Measurements from ENCODE around the gene PPP2R3A. TPM values are rescaled to one million over a fixed set of nuclear protein-coding genes. Genes with fewer than 3 reads are reported as not detected.
A peak's percentile ranks its signal among the peaks of the same experiment; 100 is the strongest.

The PPP2R3A gene
- total RNA-seq, 1 donor from 2014 or later, result 14.8 TPM

DNA sequence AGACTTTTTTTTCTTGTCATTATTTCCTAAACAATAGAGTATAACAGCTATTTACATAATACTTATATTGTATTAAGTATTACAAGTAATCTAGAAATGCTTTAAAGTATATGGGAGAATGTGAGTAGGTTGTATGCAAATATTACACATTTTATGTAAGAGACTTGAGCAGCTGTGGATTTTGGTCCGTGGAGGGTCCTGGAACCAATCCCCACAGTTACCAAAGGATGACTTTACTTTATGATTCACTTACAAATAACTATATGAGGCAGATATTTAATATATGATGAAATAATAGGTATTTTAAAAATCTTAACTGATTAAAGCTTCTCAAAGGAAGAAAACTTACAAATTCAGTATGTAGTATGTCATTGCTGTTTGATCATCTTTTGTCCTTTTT lies 56.3 kb downstream of the PPP2R3A start:
- DNase-seq (ENCODE audit: low spot score), result no peak
- Mint-ChIP-seq H3K36me3 (ENCODE audit: low read depth) (peaks cover 1% of the 10 kb centered on the region), H3K27me3 (ENCODE audit: low read depth) (no peaks in the 10 kb centered on the region), H3K27ac (ENCODE audit: unreplicated experiment) (no peak overlapping the region), H3K4me1 (ENCODE audit: low read depth) (peaks cover 48% of the 10 kb centered on the region), H3K4me3 (ENCODE audit: unreplicated experiment) (no peak overlapping the region), H3K9me3 (ENCODE audit: low read depth) (peaks cover 6% of the 10 kb centered on the region)
- TF ChIP-seq, protein P1, sequence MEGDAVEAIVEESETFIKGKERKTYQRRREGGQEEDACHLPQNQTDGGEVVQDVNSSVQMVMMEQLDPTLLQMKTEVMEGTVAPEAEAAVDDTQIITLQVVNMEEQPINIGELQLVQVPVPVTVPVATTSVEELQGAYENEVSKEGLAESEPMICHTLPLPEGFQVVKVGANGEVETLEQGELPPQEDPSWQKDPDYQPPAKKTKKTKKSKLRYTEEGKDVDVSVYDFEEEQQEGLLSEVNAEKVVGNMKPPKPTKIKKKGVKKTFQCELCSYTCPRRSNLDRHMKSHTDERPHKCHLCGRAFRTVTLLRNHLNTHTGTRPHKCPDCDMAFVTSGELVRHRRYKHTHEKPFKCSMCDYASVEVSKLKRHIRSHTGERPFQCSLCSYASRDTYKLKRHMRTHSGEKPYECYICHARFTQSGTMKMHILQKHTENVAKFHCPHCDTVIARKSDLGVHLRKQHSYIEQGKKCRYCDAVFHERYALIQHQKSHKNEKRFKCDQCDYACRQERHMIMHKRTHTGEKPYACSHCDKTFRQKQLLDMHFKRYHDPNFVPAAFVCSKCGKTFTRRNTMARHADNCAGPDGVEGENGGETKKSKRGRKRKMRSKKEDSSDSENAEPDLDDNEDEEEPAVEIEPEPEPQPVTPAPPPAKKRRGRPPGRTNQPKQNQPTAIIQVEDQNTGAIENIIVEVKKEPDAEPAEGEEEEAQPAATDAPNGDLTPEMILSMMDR (IDR thresholded peaks at IDR 0.05), result no peak

DNA sequence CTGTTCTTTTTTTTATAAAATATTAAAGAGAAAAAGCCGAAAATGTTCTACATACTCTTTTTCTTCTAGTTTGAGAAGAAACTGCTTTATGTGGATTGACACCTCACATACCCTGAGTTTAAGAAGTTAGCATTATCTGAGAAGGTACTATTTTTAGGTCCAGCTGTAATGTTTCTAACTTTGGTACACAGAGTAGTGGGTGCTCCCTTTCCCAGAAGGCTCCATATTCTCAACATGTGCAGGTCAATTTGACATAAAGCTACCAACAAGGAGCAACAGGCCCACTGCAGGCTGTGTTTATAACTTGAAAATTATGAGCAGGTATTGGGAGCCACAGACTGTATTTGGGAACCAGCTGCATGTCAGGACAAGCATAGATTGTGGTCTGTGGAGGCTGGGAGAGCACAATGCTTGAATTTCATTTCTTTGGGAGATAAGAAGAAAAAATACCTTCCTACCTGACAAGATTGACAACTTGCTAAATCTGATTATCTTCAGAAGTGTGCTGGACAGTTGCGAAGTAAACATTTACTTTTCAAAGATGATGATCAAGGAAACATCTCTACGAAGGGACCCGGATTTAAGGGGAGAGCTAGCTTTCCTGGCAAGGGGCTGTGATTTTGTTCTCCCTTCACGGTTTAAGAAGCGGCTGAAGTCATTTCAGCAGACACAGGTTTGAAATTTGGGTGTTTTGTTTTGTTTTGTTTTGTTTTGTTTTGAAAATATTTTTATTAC lies 57.2 kb downstream of the PPP2R3A start:
- Mint-ChIP-seq H3K27me3 (ENCODE audit: low read depth) (no peaks in the 10 kb centered on the region), H3K4me3 (ENCODE audit: unreplicated experiment) (no peak overlapping the region), H3K27ac (ENCODE audit: unreplicated experiment) (peak overlapping the region; percentile 1), H3K4me1 (ENCODE audit: low read depth) (peaks cover 46% of the 10 kb centered on the region), H3K9me3 (ENCODE audit: low read depth) (peaks cover 2% of the 10 kb centered on the region), H3K36me3 (ENCODE audit: low read depth) (peaks cover 9% of the 10 kb centered on the region)
- TF ChIP-seq, protein P1 (IDR thresholded peaks at IDR 0.05), result no peak
- no peak for DNase-seq (ENCODE audit: low spot score)

DNA sequence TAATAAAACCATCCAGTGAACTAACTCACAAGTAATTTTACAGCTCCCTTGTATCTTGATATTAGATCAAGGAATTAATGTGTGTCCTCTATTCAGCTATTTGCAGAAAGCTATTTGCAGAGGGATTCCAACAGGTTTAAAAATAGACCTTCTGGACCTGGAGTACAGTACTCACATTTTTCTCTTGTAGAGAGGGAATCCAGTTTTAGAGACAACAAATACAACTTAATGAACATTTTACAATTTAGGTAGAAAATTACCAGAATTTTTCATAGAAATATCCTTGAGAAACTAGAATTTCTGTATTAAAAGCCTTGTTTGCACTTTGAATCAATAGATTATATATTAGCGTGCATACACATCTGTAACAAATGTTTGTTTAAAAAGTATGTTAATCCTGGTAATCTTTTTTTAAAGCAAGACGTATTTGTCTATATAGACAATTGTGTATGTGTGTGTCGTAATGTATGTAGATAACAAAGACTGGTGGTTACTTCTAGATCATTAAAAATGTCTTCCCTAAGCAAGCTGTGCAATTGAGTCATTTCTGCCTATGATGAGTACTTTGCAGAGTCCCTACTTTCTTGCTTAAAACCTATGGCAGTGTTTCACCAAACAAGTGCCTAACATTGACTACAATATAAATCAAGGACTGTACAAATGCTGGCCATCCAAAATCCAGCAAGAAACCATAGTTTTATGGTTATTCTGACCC lies 57.9 kb downstream of the PPP2R3A start:
- no peak for DNase-seq (ENCODE audit: low spot score)
- peak overlapping the region; percentile 1 for H3K27ac Mint-ChIP-seq (ENCODE audit: unreplicated experiment)
- H3K27me3 Mint-ChIP-seq (ENCODE audit: low read depth), result no peaks in the 10 kb centered on the region
- H3K36me3 Mint-ChIP-seq (ENCODE audit: low read depth), result peaks cover 12% of the 10 kb centered on the region
- peaks cover 2% of the 10 kb centered on the region for H3K9me3 Mint-ChIP-seq (ENCODE audit: low read depth)
- peaks cover 42% of the 10 kb centered on the region for H3K4me1 Mint-ChIP-seq (ENCODE audit: low read depth)
- TF ChIP-seq, protein P1 (IDR thresholded peaks at IDR 0.05), result no peak
- no peak overlapping the region for H3K4me3 Mint-ChIP-seq (ENCODE audit: unreplicated experiment)

DNA sequence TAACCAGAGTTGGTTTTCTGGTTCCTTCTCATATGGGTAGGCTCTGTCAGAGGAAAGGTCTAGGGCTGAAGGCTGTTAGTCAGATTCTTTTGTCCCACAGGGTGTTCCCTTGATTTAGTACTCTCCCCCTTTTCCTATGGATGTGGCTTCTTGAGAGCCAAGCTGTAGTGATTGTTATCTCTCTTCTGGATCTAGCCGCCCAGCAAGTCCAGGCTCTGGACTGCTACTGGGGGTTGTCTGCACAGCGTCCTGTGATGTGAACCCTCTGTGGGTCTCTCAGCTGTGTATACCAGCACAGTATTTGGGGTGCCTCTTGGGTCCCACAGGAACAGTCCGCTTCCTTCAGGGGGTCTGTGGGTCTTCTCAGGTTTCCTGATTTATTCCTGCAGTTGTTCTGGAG lies 70.8 kb downstream of the PPP2R3A start:
- no peak overlapping the region for H3K4me3 Mint-ChIP-seq (ENCODE audit: unreplicated experiment)
- H3K27ac Mint-ChIP-seq (ENCODE audit: unreplicated experiment), result no peak overlapping the region
- peaks cover 20% of the 10 kb centered on the region for H3K9me3 Mint-ChIP-seq (ENCODE audit: low read depth)
- H3K4me1 Mint-ChIP-seq (ENCODE audit: low read depth), result no peaks in the 10 kb centered on the region
- peaks cover 23% of the 10 kb centered on the region for H3K36me3 Mint-ChIP-seq (ENCODE audit: low read depth)
- no peak for DNase-seq (ENCODE audit: low spot score)
- TF ChIP-seq, protein P1 (IDR thresholded peaks at IDR 0.05), result no peak
- no peaks in the 10 kb centered on the region for H3K27me3 Mint-ChIP-seq (ENCODE audit: low read depth)

DNA sequence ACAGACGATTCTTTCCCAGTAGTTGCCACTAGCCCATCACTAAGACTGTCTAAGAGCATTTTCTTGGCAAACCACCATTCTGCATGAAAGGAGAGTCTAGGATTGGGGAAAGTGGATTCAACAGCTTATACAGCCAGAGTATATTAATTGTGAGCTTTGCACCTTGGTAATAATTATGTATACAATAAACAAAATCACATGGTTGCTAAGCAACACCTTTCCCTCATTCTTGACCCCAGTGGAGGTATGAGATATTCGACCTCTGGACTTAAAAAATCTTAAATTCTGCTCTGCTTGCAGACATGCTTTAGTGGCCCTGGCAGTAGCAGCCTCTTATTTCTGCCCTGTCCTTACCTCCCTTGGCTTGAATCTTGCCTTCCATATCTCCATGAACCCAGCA lies 73.1 kb downstream of the PPP2R3A start:
- TF ChIP-seq, protein P1 (IDR thresholded peaks at IDR 0.05), result no peak
- DNase-seq (ENCODE audit: low spot score), result no peak
- Mint-ChIP-seq H3K4me3 (ENCODE audit: unreplicated experiment) (no peak overlapping the region), H3K27ac (ENCODE audit: unreplicated experiment) (no peak overlapping the region), H3K4me1 (ENCODE audit: low read depth) (peaks cover 3% of the 10 kb centered on the region), H3K9me3 (ENCODE audit: low read depth) (peaks cover 4% of the 10 kb centered on the region), H3K36me3 (ENCODE audit: low read depth) (peaks cover 11% of the 10 kb centered on the region), H3K27me3 (ENCODE audit: low read depth) (no peaks in the 10 kb centered on the region)

All from chondrocyte (in vitro differentiated cells).